HG03342 (cell line): Measurements from ENCODE around the gene RTEL1.
"Not testable (repeated sequence)": the region's sequence is repeated elsewhere in the genome, so short reads cannot be mapped to it uniquely, and the experiment has no call there.

ENCODE experiments used
- ATAC-seq: cut with Tn5 transposase; IDR thresholded peaks from one replicate; pipeline ENCODE4 v1.9.1; 2021; ENCODE audit warnings: mild to moderate bottlenecking, moderate library complexity; ENCODE audit not compliant: unreplicated experiment

RTEL1 gene

GRCh38 chr20:63665708-63666107, 7.6 kb downstream of the RTEL1 start:
- ATAC-seq: no peak

GRCh38 chr20:63667858-63668257, 9.7 kb downstream of the RTEL1 start:
- no peak for ATAC-seq

- no peak for ATAC-seq
Observed at GRCh38 chr20:63668351-63668750, 10.2 kb downstream of the RTEL1 start.

- ATAC-seq: not testable (repeated sequence)
Observed at GRCh38 chr20:63671695-63672094, 13.6 kb downstream of the RTEL1 start.

GRCh38 chr20:63672666-63673065, 14.6 kb downstream of the RTEL1 start:
- ATAC-seq: no peak

- ATAC-seq: no peak
Observed at GRCh38 chr20:63673951-63674350, 15.8 kb downstream of the RTEL1 start.

GRCh38 chr20:63675681-63676368, 17.7 kb downstream of the RTEL1 start:
- ATAC-seq: no peak

- no peak for ATAC-seq
Observed at GRCh38 chr20:63678071-63678470, 20.0 kb downstream of the RTEL1 start.

- no peak for ATAC-seq
Observed at GRCh38 chr20:63678667-63679465, 20.8 kb downstream of the RTEL1 start.

- ATAC-seq: no peak
Observed at GRCh38 chr20:63679799-63680305, 21.7 kb downstream of the RTEL1 start.

- ATAC-seq: no peak
Observed at GRCh38 chr20:63680427-63680826, 22.3 kb downstream of the RTEL1 start.

- no peak for ATAC-seq
Observed at GRCh38 chr20:63680857-63681608, 22.9 kb downstream of the RTEL1 start.

GRCh38 chr20:63681609-63682142, 23.6 kb downstream of the RTEL1 start:
- no peak for ATAC-seq

GRCh38 chr20:63682384-63683139, 24.4 kb downstream of the RTEL1 start:
- ATAC-seq: no peak

- ATAC-seq: no peak
Observed at GRCh38 chr20:63685269-63686026, 27.3 kb downstream of the RTEL1 start.

GRCh38 chr20:63686094-63686491, 28.0 kb downstream of the RTEL1 start:
- ATAC-seq: no peak

GRCh38 chr20:63686492-63687321, 28.6 kb downstream of the RTEL1 start:
- no peak for ATAC-seq

GRCh38 chr20:63687419-63688178, 29.5 kb downstream of the RTEL1 start:
- no peak for ATAC-seq
